Stomach (tissue), 4 donors: ENCODE measurements around the gene ANKRD11.

ENCODE experiments used
- CTCF ChIP-seq, 7 experiments: fragments of 450-650 bp in 4 of 7; fragments of 200-600 bp in 3 of 7; sonication (generic) in 3 of 7; IDR thresholded peaks; one replicate each; pipeline ENCODE4 v1.5.1; 2016 to 2019; ENCODE audit warnings: antibody characterized with exemption in 7 of 7, control low read depth in 2 of 7, mild to moderate bottlenecking in 1 of 7
- EP300 ChIP-seq: sonication (generic); formaldehyde crosslinking; IDR thresholded peaks from one replicate; pipeline ENCODE4 v1.6.1; 2017; ENCODE audit warnings: antibody characterized with exemption
- POLR2A ChIP-seq, 4 donors: fragments of 450-650 bp; IDR thresholded peaks; one replicate each; pipeline ENCODE4 v1.6.1; 2016; ENCODE audit warnings: antibody characterized with exemption in 4 of 4, control low read depth in 2 of 4, mild to moderate bottlenecking in 1 of 4, moderate library complexity in 1 of 4
- POLR2AphosphoS5 ChIP-seq, 3 donors: sonication (generic); formaldehyde crosslinking; IDR thresholded peaks; one replicate each; pipeline ENCODE4 v1.6.1; 2016; ENCODE audit warnings: antibody characterized with exemption in 3 of 3

- no peak for TF ChIP-seq CTCF (IDR thresholded peaks at IDR 0.05)
- TF ChIP-seq POLR2AphosphoS5 (IDR thresholded peaks at IDR 0.05), result peak; percentile 16 to 65 (median 33)
- no peak for TF ChIP-seq POLR2A (IDR thresholded peaks at IDR 0.05)
- no peak for TF ChIP-seq EP300
These were observed 125.8 kb downstream of the ANKRD11 start for GRCh38 chr16:89364606-89365005.
